Activated CD4-positive, alpha-beta T cell treated with anti-CD3 and anti-CD28 coated beads for 36 hours (primary cell): ENCODE data around the gene ARHGEF40. TPM values are rescaled to one million over a fixed set of nuclear protein-coding genes. Genes with fewer than 3 reads are reported as not detected.
A peak's percentile ranks its signal among the peaks of the same experiment; 100 is the strongest.

ENCODE experiments used
- ATAC-seq: fragments of 200-7000 bp; cut with Tn5 transposase; one replicate; pipeline ENCODE4 v1.10.0; 2021; ENCODE audit warnings: mild to moderate bottlenecking, moderate library complexity
- CTCF ChIA-PET: fragments of 350-600 bp; sonication (Branson Sonifier 250); formaldehyde crosslinking; loops from one replicate; lab custom pipeline; 2021; ENCODE audit warnings: antibody characterized with exemption; lab: Charles Lee
- POLR2A ChIA-PET: fragments of 350-600 bp; sonication (Branson Sonifier 250); formaldehyde crosslinking; loops from one replicate; lab custom pipeline; 2021; ENCODE audit warnings: antibody characterized with exemption, inconsistent platforms; lab: Charles Lee
- DNase-seq: peaks from one replicate; pipeline ENCODE4 v3.0.0-alpha.2; 2020
- H3K27ac Mint-ChIP-seq: one replicate; pipeline ENCODE4 v1.8.0; 2021; ENCODE audit warnings: mixed read lengths
- H3K27me3 Mint-ChIP-seq: one replicate; pipeline ENCODE4 v1.8.0; 2021; ENCODE audit warnings: mixed read lengths
- H3K36me3 Mint-ChIP-seq: one replicate; pipeline ENCODE4 v1.8.0; 2021; ENCODE audit warnings: low read depth, mixed read lengths
- H3K4me1 Mint-ChIP-seq: one replicate; pipeline ENCODE4 v1.8.0; 2021; ENCODE audit warnings: mixed read lengths
- H3K4me3 Mint-ChIP-seq: one replicate; pipeline ENCODE4 v1.8.0; 2021; ENCODE audit warnings: mild to moderate bottlenecking, moderate library complexity, mixed read lengths
- H3K9me3 Mint-ChIP-seq: one replicate; pipeline ENCODE4 v1.8.0; 2021; ENCODE audit warnings: low read depth, mixed read lengths
- intact Hi-C, 2 experiments: fragments of 100-400 bp; cut with DNase I in 1 of 2; cut with micrococcal nuclease in 1 of 2; formaldehyde crosslinking; loops; one replicate each; pipeline versions ENCODE4 v1.14.2 to v1.15.1; 2022 to 2024; cut with DNase I, micrococcal nuclease
- total RNA-seq, 2 experiments: library from RNA; stranded (reverse); gene quantifications; one replicate each; pipeline ENCODE4 v1.2.3, GENCODE V29; 2021

ARHGEF40 gene
- total RNA-seq, 2 experiments from 2014 or later: 0.05 to 0.09 TPM

GRCh38 chr14:21053184-21054122 is 16.7 kb upstream of the ARHGEF40 start:
- CTCF ChIA-PET: interaction anchor here (0.7 to 1.0 kb wide), 4 partner anchors 11 to 42 kb away, joined by 3 to 4 read pairs (median 3); no protein-coding TSS in a partner anchor
- Mint-ChIP-seq H3K27ac (no peak overlapping the region), H3K9me3 (no peaks in the 10 kb centered on the region), H3K4me1 (peaks cover 2% of the 10 kb centered on the region), H3K4me3 (no peak overlapping the region), H3K36me3 (no peaks in the 10 kb centered on the region), H3K27me3 (peaks cover 2% of the 10 kb centered on the region)
- ATAC-seq (no peak), DNase-seq (no peak)
- intact Hi-C loops: no loop called here
- POLR2A ChIA-PET: no interaction called here

GRCh38 chr14:21054123-21054767 is 15.9 kb upstream of the ARHGEF40 start:
- H3K4me1 Mint-ChIP-seq: peaks cover 2% of the 10 kb centered on the region
- ChIA-PET POLR2A (no interaction called here), CTCF (interaction anchor here (0.7 to 1.0 kb wide), 3 partner anchors 21 to 43 kb away, joined by 3 to 4 read pairs (median 3); no protein-coding TSS in a partner anchor)
- H3K27me3 Mint-ChIP-seq: no peaks in the 10 kb centered on the region
- no peaks in the 10 kb centered on the region for H3K9me3 Mint-ChIP-seq
- H3K27ac Mint-ChIP-seq: no peak overlapping the region
- no peak for DNase-seq
- no peak overlapping the region for H3K4me3 Mint-ChIP-seq
- intact Hi-C loops: no loop called here
- H3K36me3 Mint-ChIP-seq: no peaks in the 10 kb centered on the region
- ATAC-seq: peak; percentile 87

- H3K27me3 Mint-ChIP-seq: peaks cover under 1% of the 10 kb centered on the region
- no peak for ATAC-seq
- H3K4me1 Mint-ChIP-seq: peaks cover 2% of the 10 kb centered on the region
- H3K9me3 Mint-ChIP-seq: no peaks in the 10 kb centered on the region
- ChIA-PET CTCF (no interaction called here), POLR2A (no interaction called here)
- no peak overlapping the region for H3K27ac Mint-ChIP-seq
- intact Hi-C loops: no loop called here
- no peak overlapping the region for H3K4me3 Mint-ChIP-seq
- H3K36me3 Mint-ChIP-seq: no peaks in the 10 kb centered on the region
- no peak for DNase-seq
These were observed 15.3 kb upstream of the ARHGEF40 start for GRCh38 chr14:21054768-21055145.

GRCh38 chr14:21055432-21056117 is 14.5 kb upstream of the ARHGEF40 start:
- ChIA-PET CTCF (no interaction called here), POLR2A (no interaction called here)
- H3K4me1 Mint-ChIP-seq: peaks cover 2% of the 10 kb centered on the region

GRCh38 chr14:21056520-21057163 is 13.5 kb upstream of the ARHGEF40 start:
- Mint-ChIP-seq H3K4me1 (peaks cover 2% of the 10 kb centered on the region), H3K36me3 (no peaks in the 10 kb centered on the region), H3K4me3 (no peak overlapping the region), H3K27ac (no peak overlapping the region), H3K27me3 (peaks cover 10% of the 10 kb centered on the region), H3K9me3 (no peaks in the 10 kb centered on the region)
- DNase-seq (no peak), ATAC-seq (no peak)
- intact Hi-C loops: no loop called here
- ChIA-PET CTCF (interaction anchor here (0.6 to 1.6 kb wide), 5 partner anchors 12 to 401 kb away, joined by 3 read pairs; no protein-coding TSS in a partner anchor), POLR2A (no interaction called here)

More at GRCh38 chr14:21055432-21056117, 14.5 kb upstream of the ARHGEF40 start:
- ATAC-seq (no peak), DNase-seq (no peak)
- Mint-ChIP-seq H3K4me3 (no peak overlapping the region), H3K9me3 (no peaks in the 10 kb centered on the region), H3K36me3 (no peaks in the 10 kb centered on the region), H3K27ac (no peak overlapping the region), H3K27me3 (peaks cover 7% of the 10 kb centered on the region)
- intact Hi-C loops: no loop called here

- peaks cover 2% of the 10 kb centered on the region for H3K4me1 Mint-ChIP-seq
- intact Hi-C loops: no loop called here
- ChIA-PET POLR2A (no interaction called here), CTCF (interaction anchor here (0.7 to 2.2 kb wide), 5 partner anchors 11 to 43 kb away, joined by 3 to 11 read pairs (median 3); no protein-coding TSS in a partner anchor)
- H3K36me3 Mint-ChIP-seq: no peaks in the 10 kb centered on the region
- peaks cover 15% of the 10 kb centered on the region for H3K27me3 Mint-ChIP-seq
- no peak within 1 kb of the TSS for H3K4me3 Mint-ChIP-seq
- no peak within 1 kb of the TSS for H3K27ac Mint-ChIP-seq
- ATAC-seq (peak; percentile 60), DNase-seq (peak; percentile 26)
- no peaks in the 10 kb centered on the region for H3K9me3 Mint-ChIP-seq
These were observed 12.1 kb upstream of the ARHGEF40 start, which contains the start of gene RNASE8 for GRCh38 chr14:21057803-21058675. TSS of gene RNASE8 (plus strand) at chr14:21057822. CDS start at chr14:21057893, 71 bp downstream.

- DNase-seq (no peak), ATAC-seq (no peak)
- Mint-ChIP-seq H3K27ac (no peak overlapping the region), H3K9me3 (no peaks in the 10 kb centered on the region), H3K4me3 (no peak overlapping the region), H3K27me3 (peaks cover 21% of the 10 kb centered on the region), H3K36me3 (no peaks in the 10 kb centered on the region), H3K4me1 (peaks cover 2% of the 10 kb centered on the region)
- POLR2A ChIA-PET: no interaction called here
- intact Hi-C loops: no loop called here
- CTCF ChIA-PET: interaction anchor here (0.7 to 2.2 kb wide), 5 partner anchors 10 to 88 kb away, joined by 3 to 11 read pairs (median 3); no protein-coding TSS in a partner anchor
These were observed 11.2 kb upstream of the ARHGEF40 start for GRCh38 chr14:21058903-21059302.

GRCh38 chr14:21059842-21060613 is 10.1 kb upstream of the ARHGEF40 start:
- no peak for ATAC-seq
- DNase-seq: no peak
- H3K27ac Mint-ChIP-seq: no peak overlapping the region
- no peaks in the 10 kb centered on the region for H3K9me3 Mint-ChIP-seq
- POLR2A ChIA-PET: no interaction called here
- intact Hi-C loops: no loop called here
- no peaks in the 10 kb centered on the region for H3K36me3 Mint-ChIP-seq
- CTCF ChIA-PET: interaction anchor here (0.7 to 0.8 kb wide), 2 partner anchors 39 to 45 kb away, joined by 3 to 4 read pairs; no protein-coding TSS in a partner anchor
- no peaks in the 10 kb centered on the region for H3K4me1 Mint-ChIP-seq
- H3K4me3 Mint-ChIP-seq: no peak overlapping the region
- peaks cover 23% of the 10 kb centered on the region for H3K27me3 Mint-ChIP-seq

GRCh38 chr14:21060614-21061346 is 9.3 kb upstream of the ARHGEF40 start:
- DNase-seq (no peak), ATAC-seq (no peak)
- no peak overlapping the region for H3K27ac Mint-ChIP-seq
- ChIA-PET POLR2A (no interaction called here), CTCF (interaction anchor here (0.7 to 1.9 kb wide), 5 partner anchors 40 to 48 kb away, joined by 3 to 6 read pairs (median 4); no protein-coding TSS in a partner anchor)
- H3K36me3 Mint-ChIP-seq: no peaks in the 10 kb centered on the region
- peaks cover 28% of the 10 kb centered on the region for H3K27me3 Mint-ChIP-seq
- no peaks in the 10 kb centered on the region for H3K9me3 Mint-ChIP-seq
- intact Hi-C loops: no loop called here
- H3K4me3 Mint-ChIP-seq: no peak overlapping the region
- H3K4me1 Mint-ChIP-seq: no peaks in the 10 kb centered on the region
